ENCODE data around the gene HIPK2. TPM values are rescaled to one million over a fixed set of nuclear protein-coding genes. Genes with fewer than 3 reads are reported as not detected.

Gene HIPK2
- total RNA-seq, 2 donors from 2014 or later = 49.4 to 68.5 TPM

GRCh38 chr7:139753693-139754111 is 24.1 kb downstream of the HIPK2 start:
- TF ChIP-seq CTCF (IDR thresholded peaks at IDR 0.05) = no peak
- no peaks in the 10 kb centered on the region for H3K27me3 ChIP-seq (replicated peaks; ENCODE audit: insufficient read depth)
- H3K9me3 ChIP-seq = no peaks in the 10 kb centered on the region
- DNase-seq (ENCODE audit: low spot score) = no peak
- H3K4me1 ChIP-seq (ENCODE audit: control insufficient read depth in 1 of 2, low read depth in 2 of 2) = peaks cover 8 to 36% of the 10 kb centered on the region in 2 donors
- no peaks in the 10 kb centered on the region for H3K36me3 ChIP-seq
- no peak overlapping the region for H3K4me3 ChIP-seq
- ATAC-seq (ENCODE audit: insufficient number of reproducible peaks, low FRiP score, low read depth) = no peak
- H3K27ac ChIP-seq = no peak overlapping the region

- no peaks in the 10 kb centered on the region for H3K9me3 ChIP-seq
- TF ChIP-seq CTCF (IDR thresholded peaks at IDR 0.05) = no peak
- H3K4me3 ChIP-seq = no peak overlapping the region
- no peak overlapping the region for H3K27ac ChIP-seq
- no peaks in the 10 kb centered on the region for H3K36me3 ChIP-seq
- DNase-seq (ENCODE audit: low spot score) = no peak
- H3K4me1 ChIP-seq (ENCODE audit: control insufficient read depth in 1 of 2, low read depth in 2 of 2) = peaks cover 13 to 41% of the 10 kb centered on the region in 2 donors
- no peaks in the 10 kb centered on the region for H3K27me3 ChIP-seq (replicated peaks; ENCODE audit: insufficient read depth)
- no peak for ATAC-seq (ENCODE audit: insufficient number of reproducible peaks, low FRiP score, low read depth)
These were observed 24.6 kb downstream of the HIPK2 start for GRCh38 chr7:139753081-139753692.

GRCh38 chr7:139752604-139753003 is 25.2 kb downstream of the HIPK2 start:
- H3K27me3 ChIP-seq (replicated peaks; ENCODE audit: insufficient read depth) = no peaks in the 10 kb centered on the region
- no peaks in the 10 kb centered on the region for H3K36me3 ChIP-seq
- no peak overlapping the region for H3K4me3 ChIP-seq
- no peak for ATAC-seq (ENCODE audit: insufficient number of reproducible peaks, low FRiP score, low read depth)
- H3K27ac ChIP-seq = peak overlapping the region in 1 of 2 donors; percentile 30
- peaks cover 19 to 47% of the 10 kb centered on the region in 2 donors for H3K4me1 ChIP-seq (ENCODE audit: control insufficient read depth in 1 of 2, low read depth in 2 of 2)
- H3K9me3 ChIP-seq = no peaks in the 10 kb centered on the region
- no peak for TF ChIP-seq CTCF (IDR thresholded peaks at IDR 0.05)
- DNase-seq (ENCODE audit: low spot score) = no peak

GRCh38 chr7:139752148-139752547 is 25.6 kb downstream of the HIPK2 start:
- peaks cover 24 to 51% of the 10 kb centered on the region in 2 donors for H3K4me1 ChIP-seq (ENCODE audit: control insufficient read depth in 1 of 2, low read depth in 2 of 2)
- ATAC-seq (ENCODE audit: insufficient number of reproducible peaks, low FRiP score, low read depth) (no peak), DNase-seq (ENCODE audit: low spot score) (no peak)
- H3K36me3 ChIP-seq = no peaks in the 10 kb centered on the region
- H3K27ac ChIP-seq = peak overlapping the region in 1 of 2 donors; percentile 30
- TF ChIP-seq CTCF (IDR thresholded peaks at IDR 0.05) = no peak
- H3K27me3 ChIP-seq (replicated peaks; ENCODE audit: insufficient read depth) = no peaks in the 10 kb centered on the region
- no peaks in the 10 kb centered on the region for H3K9me3 ChIP-seq
- no peak overlapping the region for H3K4me3 ChIP-seq

- no peak for ATAC-seq (ENCODE audit: insufficient number of reproducible peaks, low FRiP score, low read depth)
- TF ChIP-seq CTCF (IDR thresholded peaks at IDR 0.05) = no peak
- peaks cover 35 to 67% of the 10 kb centered on the region in 2 donors for H3K4me1 ChIP-seq (ENCODE audit: control insufficient read depth in 1 of 2, low read depth in 2 of 2)
These were observed 27.2 kb downstream of the HIPK2 start for GRCh38 chr7:139750459-139751095.

More at GRCh38 chr7:139750459-139751095, 27.2 kb downstream of the HIPK2 start:
- Histone ChIP-seq H3K27ac (no peak overlapping the region), H3K9me3 (no peaks in the 10 kb centered on the region), H3K27me3 (replicated peaks; ENCODE audit: insufficient read depth) (no peaks in the 10 kb centered on the region), H3K36me3 (no peaks in the 10 kb centered on the region), H3K4me3 (no peak overlapping the region)
- DNase-seq (ENCODE audit: low spot score) = no peak
